Brain microvascular endothelial cell (primary cell): Measurements from ENCODE around the gene HOXB5.

ENCODE experiments used
- DNase-seq: peaks from one replicate; pipeline ENCODE4 v3.0.0-alpha.2; 2020
- H3K27ac ChIP-seq: fragments of 250-450 bp; sonication (Bioruptor Pico); 2 replicates; pipeline ENCODE4 v1.5.1; 2020; ENCODE audit warnings: mild to moderate bottlenecking, moderate library complexity
- H3K27me3 ChIP-seq: fragments of 250-450 bp; sonication (Bioruptor Pico); replicated peaks from 2 replicates; pipeline ENCODE4 v1.5.1; 2020; ENCODE audit warnings: mild to moderate bottlenecking
- H3K36me3 ChIP-seq: fragments of 250-450 bp; sonication (Bioruptor Pico); replicated peaks from 2 replicates; pipeline ENCODE4 v1.5.1; 2020; ENCODE audit warnings: mild to moderate bottlenecking
- H3K4me3 ChIP-seq: 2 replicates; pipeline ENCODE4 v1.5.1; 2011; ENCODE audit warnings: low read depth, mild to moderate bottlenecking, control low read depth, low read length, moderate library complexity
- in situ Hi-C: cut with HindIII; loops from 2 replicates; pipeline ENCODE4 v1.10.0; 2017; ENCODE audit warnings: low sequenced_read_pairs, low pct_ligation_motif_present
- TF ChIP-seq, protein P1 (sequence below): IDR thresholded peaks from 2 replicates; pipeline ENCODE4 v1.5.1; 2011; ENCODE audit warnings: low read depth, mild to moderate bottlenecking, moderate library complexity, low read length, control low read depth, inconsistent platforms; ENCODE audit errors: missing control alignments

HOXB5 gene

DNA sequence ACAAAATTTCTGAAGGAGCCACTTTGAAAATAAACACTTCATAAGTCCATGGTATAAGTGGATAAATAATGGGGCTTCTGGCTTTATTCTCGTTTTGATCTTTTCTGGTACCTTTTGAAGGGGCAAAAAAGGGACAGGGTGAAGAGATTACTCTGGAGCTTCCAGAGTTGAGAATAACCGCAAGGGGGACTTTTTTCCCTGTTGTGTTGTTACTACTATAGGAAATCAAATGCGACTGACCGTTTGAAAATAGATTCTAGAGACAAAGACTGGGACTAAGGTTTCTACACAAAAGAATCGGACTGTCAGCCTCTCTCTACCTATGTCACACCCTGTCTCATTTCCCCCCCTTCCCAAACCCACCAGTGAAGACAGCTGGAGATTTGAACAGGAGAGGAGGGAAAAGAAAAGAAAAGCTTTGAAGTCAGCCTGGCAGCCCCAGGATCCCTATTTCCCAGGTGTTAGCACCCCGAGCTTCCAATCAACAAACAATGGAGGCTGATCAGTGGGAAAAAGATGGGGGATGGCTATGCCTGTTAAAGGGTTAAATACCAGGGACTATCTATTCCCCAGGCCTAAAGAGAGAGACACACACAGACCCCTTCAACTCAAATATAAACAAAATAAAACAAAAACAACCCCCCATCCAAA is 23.8 kb downstream of the HOXB5 start:
- H3K27me3 ChIP-seq: peaks cover 98% of the 10 kb centered on the region

GRCh38 chr17:48569240-48569582 is 24.4 kb downstream of the HOXB5 start:
- H3K27ac ChIP-seq: no peak overlapping the region
- peaks cover 97% of the 10 kb centered on the region for H3K27me3 ChIP-seq
- peak overlapping the region; percentile 30 for H3K4me3 ChIP-seq
- in situ Hi-C loops: no loop called here
- TF ChIP-seq, protein P1, sequence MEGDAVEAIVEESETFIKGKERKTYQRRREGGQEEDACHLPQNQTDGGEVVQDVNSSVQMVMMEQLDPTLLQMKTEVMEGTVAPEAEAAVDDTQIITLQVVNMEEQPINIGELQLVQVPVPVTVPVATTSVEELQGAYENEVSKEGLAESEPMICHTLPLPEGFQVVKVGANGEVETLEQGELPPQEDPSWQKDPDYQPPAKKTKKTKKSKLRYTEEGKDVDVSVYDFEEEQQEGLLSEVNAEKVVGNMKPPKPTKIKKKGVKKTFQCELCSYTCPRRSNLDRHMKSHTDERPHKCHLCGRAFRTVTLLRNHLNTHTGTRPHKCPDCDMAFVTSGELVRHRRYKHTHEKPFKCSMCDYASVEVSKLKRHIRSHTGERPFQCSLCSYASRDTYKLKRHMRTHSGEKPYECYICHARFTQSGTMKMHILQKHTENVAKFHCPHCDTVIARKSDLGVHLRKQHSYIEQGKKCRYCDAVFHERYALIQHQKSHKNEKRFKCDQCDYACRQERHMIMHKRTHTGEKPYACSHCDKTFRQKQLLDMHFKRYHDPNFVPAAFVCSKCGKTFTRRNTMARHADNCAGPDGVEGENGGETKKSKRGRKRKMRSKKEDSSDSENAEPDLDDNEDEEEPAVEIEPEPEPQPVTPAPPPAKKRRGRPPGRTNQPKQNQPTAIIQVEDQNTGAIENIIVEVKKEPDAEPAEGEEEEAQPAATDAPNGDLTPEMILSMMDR: no peak
- no peaks in the 10 kb centered on the region for H3K36me3 ChIP-seq
- DNase-seq: no peak

More for the DNA sequence above, 23.8 kb downstream of the HOXB5 start:
- TF ChIP-seq, protein P1: no peak
- Histone ChIP-seq H3K36me3 (no peaks in the 10 kb centered on the region), H3K4me3 (no peak overlapping the region), H3K27ac (no peak overlapping the region)
- no peak for DNase-seq
- in situ Hi-C loops: no loop called here

DNA sequence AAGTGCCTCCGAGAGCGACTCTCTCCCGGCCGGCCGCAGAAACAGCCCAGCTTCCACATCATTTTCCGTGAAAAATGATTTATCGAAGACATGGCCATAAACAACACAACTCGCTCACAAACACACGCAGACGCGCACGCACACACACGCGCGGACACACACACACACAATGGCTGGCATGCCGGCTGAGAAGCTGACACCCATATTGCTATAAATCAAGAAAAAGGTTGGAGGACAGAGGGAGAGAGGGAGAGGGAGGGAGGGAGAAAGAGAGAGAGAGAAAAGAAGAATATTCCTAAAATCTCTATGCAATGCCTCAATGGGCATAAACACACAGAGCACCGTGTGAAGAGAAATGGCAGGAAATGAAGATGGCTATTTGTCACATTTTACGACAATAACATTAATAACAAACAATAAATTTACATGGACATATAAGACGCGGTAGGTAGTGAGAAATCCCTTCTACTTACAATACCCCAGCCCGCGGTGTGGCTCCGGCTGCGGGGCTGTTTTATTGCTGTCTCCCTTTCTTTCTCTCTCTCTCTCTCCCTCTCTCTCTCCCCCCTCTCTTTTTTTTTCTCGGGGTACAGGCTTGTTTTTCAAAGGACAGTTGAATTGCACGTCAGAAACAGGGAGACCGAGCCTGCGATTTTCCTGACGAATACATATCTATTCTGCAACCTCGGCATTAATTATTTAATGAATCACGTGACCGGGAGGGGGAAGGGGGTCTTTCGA is 24.9 kb downstream of the HOXB5 start:
- in situ Hi-C loops: no loop called here
- DNase-seq: no peak
- TF ChIP-seq, protein P1: no peak
- H3K27me3 ChIP-seq: peaks cover 97% of the 10 kb centered on the region
- H3K27ac ChIP-seq: no peak overlapping the region
- no peaks in the 10 kb centered on the region for H3K36me3 ChIP-seq
- H3K4me3 ChIP-seq: peak overlapping the region; percentile 30

DNA sequence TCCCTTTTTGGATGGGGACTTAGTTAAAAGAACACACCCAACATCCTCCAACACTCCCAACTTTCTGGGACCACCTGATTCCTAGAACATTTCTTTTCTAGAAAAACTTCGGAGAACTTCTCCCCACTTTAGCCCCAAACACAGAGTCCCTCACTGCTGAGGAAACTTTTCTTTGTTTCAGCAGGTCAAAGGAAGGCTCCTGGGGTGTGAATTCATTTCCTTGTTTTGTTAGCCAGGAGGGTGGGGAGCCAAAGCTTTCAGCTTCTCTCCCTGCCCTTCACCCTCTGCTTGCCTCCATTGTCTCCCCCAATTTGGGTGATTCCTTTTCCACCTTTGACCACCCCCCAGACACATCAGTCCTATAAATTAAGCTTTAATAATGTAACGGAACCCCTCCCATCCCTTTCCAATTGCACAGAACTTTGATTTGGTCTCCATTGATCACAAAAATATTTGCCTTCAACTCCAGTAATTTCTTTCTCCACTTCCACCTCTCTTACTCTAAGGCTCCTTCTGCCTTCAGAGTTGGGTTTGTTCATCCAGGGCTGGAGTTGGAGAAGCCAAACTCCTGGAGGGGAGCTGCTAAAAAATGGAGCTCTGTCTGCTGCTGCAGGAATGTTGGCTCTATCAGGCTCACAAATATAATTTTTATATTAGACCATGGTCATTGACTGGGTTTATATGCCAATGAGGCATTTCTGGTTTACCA is 25.8 kb downstream of the HOXB5 start:
- in situ Hi-C loops: no loop called here
- no peak overlapping the region for H3K27ac ChIP-seq
- no peak overlapping the region for H3K4me3 ChIP-seq
- TF ChIP-seq, protein P1: no peak
- H3K36me3 ChIP-seq: no peaks in the 10 kb centered on the region
- DNase-seq: no peak
- peaks cover 95% of the 10 kb centered on the region for H3K27me3 ChIP-seq

DNA sequence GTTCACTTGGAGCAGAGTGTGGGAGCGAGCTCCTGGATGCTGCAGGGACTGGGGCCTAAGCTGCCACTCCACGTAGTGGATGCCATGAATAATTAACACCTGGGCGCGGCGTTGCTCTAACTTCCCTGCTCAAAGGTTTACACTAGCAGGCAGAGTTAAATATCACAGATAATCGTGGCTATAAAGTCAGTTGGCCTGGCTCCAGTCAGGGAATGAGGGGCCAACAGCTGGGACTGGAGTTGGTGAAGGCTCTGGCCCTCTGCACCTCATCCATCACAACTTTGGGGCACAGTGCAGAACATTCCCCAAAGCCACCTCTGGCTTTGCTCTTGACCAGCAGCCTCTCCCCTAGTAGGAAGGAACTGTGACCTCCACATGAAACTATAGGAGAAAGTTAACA is 26.4 kb downstream of the HOXB5 start:
- no peak for DNase-seq
- in situ Hi-C loops: no loop called here
- TF ChIP-seq, protein P1: no peak
- no peaks in the 10 kb centered on the region for H3K36me3 ChIP-seq
- peaks cover 95% of the 10 kb centered on the region for H3K27me3 ChIP-seq
- H3K27ac ChIP-seq: no peak overlapping the region
- H3K4me3 ChIP-seq: no peak overlapping the region
